IPS-18c (cell line): ENCODE measurements around the gene ARL4A.

ENCODE experiments used
- H3K4me3 ChIP-seq: 2 replicates; pipeline ENCODE4 v1.7.0; 2013; ENCODE audit warnings: low read depth, mild to moderate bottlenecking, low read length, moderate library complexity; ENCODE audit not compliant: insufficient read depth
- H3K9me3 ChIP-seq: one replicate; pipeline ENCODE4 v1.6.1; 2013; ENCODE audit warnings: mild to moderate bottlenecking, low read length, moderate library complexity; ENCODE audit not compliant: control insufficient read depth, insufficient read depth

Gene ARL4A

GRCh38 chr7:12731775-12732174 is 44.3 kb downstream of the ARL4A start:
- Histone ChIP-seq H3K9me3 (no peaks in the 10 kb centered on the region), H3K4me3 (no peak overlapping the region)

- Histone ChIP-seq H3K9me3 (no peaks in the 10 kb centered on the region), H3K4me3 (no peak overlapping the region)
Measured at GRCh38 chr7:12732428-12732827, 45.0 kb downstream of the ARL4A start.

- Histone ChIP-seq H3K4me3 (no peak overlapping the region), H3K9me3 (no peaks in the 10 kb centered on the region)
Measured at GRCh38 chr7:12735923-12736322, 48.5 kb downstream of the ARL4A start.

DNA sequence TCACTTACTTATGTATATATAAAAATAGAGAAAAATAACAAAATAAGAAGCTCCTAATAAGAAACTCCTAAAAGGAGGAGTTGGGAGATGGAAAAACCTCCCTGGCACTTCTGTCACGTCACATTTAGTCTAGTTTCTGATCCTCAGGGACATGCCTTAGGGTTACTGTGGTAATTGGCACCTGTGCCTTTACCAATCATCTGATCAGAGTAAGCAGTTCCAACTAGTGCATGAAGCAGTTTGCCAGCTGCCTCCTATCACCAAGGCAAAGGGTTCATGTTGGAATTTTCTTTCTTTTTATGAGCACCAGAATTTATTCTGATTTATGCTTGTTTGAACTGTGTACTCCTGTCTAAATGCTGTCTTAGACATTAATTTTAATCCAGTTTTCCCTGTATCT is 49.9 kb downstream of the ARL4A start:
- H3K4me3 ChIP-seq: no peak overlapping the region
- no peaks in the 10 kb centered on the region for H3K9me3 ChIP-seq

DNA sequence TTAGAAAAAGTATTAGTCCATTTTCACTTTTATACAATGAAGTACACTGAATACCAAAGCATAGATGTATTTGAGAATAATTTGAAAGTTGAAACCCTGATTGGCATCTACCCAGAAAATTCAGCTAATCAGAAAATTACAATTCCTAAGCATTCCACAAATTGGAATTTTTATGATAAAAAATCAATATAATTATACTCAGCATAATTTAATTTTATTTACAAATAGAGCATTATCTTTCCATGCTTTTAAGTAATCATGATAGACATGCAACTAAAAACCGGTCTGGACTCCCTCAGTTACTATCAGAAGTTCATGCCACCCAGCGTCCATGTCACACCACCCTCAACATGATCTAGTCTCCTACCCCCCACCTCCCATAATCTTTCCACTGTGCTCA is 50.4 kb downstream of the ARL4A start:
- Histone ChIP-seq H3K9me3 (no peaks in the 10 kb centered on the region), H3K4me3 (no peak overlapping the region)

DNA sequence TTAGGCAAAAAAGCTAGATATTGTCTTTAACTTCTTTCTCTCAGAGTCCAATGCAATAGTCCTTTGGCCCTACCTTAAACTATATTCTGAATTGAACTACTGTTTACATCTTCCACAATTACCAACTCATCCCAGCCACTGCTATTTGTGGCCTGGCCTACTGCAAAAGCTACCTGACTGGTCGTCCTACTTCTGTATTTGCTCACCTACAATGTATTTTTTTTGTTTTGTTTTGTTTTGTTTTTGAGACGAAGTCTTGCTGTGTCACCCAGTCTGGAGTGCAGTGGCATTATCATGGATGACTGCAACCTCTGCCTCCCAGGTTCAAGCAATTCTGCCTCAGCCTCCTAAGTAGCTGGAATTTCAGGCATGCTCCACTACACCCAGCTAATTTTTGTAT is 51.2 kb downstream of the ARL4A start:
- Histone ChIP-seq H3K9me3 (no peaks in the 10 kb centered on the region), H3K4me3 (no peak overlapping the region)
